Measurements from ENCODE around the gene PVALEF. TPM values are rescaled to one million over a fixed set of nuclear protein-coding genes. Genes with fewer than 3 reads are reported as not detected.

Gene PVALEF
- total and polyA plus RNA-seq, 2 donors (not counting 3 experiments of a cell fraction or from before 2014, with no cell fraction given) = not detected

DNA sequence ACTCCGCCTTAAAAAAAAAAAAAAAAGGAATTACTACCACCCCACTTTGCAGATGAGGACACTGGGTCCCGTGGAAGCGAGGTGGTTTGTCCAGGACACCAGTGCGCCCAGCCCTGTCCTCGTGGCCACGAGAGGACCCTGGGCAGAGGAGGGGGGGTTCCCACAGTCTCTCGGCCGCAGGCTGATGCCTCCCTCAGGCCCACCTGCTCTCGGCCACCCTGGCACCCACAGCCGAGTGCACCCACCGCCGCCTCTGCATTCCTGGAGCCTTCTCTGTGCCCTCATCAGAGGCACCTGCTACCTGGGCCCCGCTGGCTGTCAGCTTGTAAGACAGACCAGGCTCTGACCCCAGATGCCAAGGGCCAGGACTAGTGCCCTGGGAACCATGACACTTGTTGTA is 28.1 kb upstream of the PVALEF start:
- H3K4me3 ChIP-seq (replicated peaks in 1 of 3; ENCODE audit: insufficient read depth in 1 of 3, low read depth in 1 of 3, low read length in 3 of 3) = no peak overlapping the region
- H3K9me3 ChIP-seq (replicated peaks; ENCODE audit: control insufficient read depth, insufficient read depth, low read length) = no peaks in the 10 kb centered on the region
- no peaks in the 10 kb centered on the region for H3K36me3 ChIP-seq (ENCODE audit: control insufficient read depth in 2 of 2, extremely low read depth in 1 of 2, insufficient read depth in 2 of 2, low read length in 2 of 2)
- ChIA-PET CTCF (no interaction called here), POLR2A (no interaction called here)
- H2AFZ ChIP-seq (ENCODE audit: low read depth, low read length) = no peak overlapping the region
- H3K4me1 ChIP-seq (ENCODE audit: control insufficient read depth, extremely low read depth, insufficient read depth, low read length) = no peaks in the 10 kb centered on the region
- no peak overlapping the region for H3K27ac ChIP-seq (ENCODE audit: insufficient read depth, low read depth, low read length)
- no peak overlapping the region for H3K9ac ChIP-seq (replicated peaks; ENCODE audit: extremely low read depth, insufficient read depth, low read length)
- no peak for FAIRE-seq
- H3K4me2 ChIP-seq (ENCODE audit: insufficient read depth, low read length) = no peak overlapping the region
- H3K9me1 ChIP-seq (replicated peaks; ENCODE audit: control insufficient read depth, extremely low read depth, insufficient read depth, low read length) = no peaks in the 10 kb centered on the region
- no peak for TF ChIP-seq POLR2AphosphoS5 (IDR thresholded peaks at IDR 0.05; ENCODE audit: insufficient read depth, low read depth, low read length)
- TF ChIP-seq, protein P1, sequence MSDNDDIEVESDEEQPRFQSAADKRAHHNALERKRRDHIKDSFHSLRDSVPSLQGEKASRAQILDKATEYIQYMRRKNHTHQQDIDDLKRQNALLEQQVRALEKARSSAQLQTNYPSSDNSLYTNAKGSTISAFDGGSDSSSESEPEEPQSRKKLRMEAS (IDR thresholded peaks at IDR 0.05; ENCODE audit: insufficient read depth, insufficient read length) = no peak
- no peak for TF ChIP-seq CTCF (IDR thresholded peaks at IDR 0.05; ENCODE audit: extremely low read depth in 1 of 2, insufficient read depth in 1 of 2, low read depth in 1 of 2, low read length in 2 of 2)
- TF ChIP-seq FOS (IDR thresholded peaks at IDR 0.05; ENCODE audit: borderline replicate concordance, insufficient read depth, low read length) = no peak
- TF ChIP-seq GATA2 (IDR thresholded peaks at IDR 0.05; ENCODE audit: insufficient read depth, insufficient read length, low read depth, low read length) = no peak
- no peak for TF ChIP-seq MYC (IDR thresholded peaks at IDR 0.05; ENCODE audit: low read depth, low read length)
- no peak for TF ChIP-seq EZH2 (IDR thresholded peaks at IDR 0.05; ENCODE audit: borderline replicate concordance, low read depth, low read length, severe bottlenecking)
- TF ChIP-seq POLR2A (IDR thresholded peaks at IDR 0.05; ENCODE audit: low read depth, low read length) = no peak
- TF ChIP-seq JUN (IDR thresholded peaks at IDR 0.05; ENCODE audit: borderline replicate concordance, insufficient read depth, insufficient read length, low read depth) = no peak
- H3K79me2 ChIP-seq (ENCODE audit: control insufficient read depth, insufficient read depth, low read length) = no peaks in the 10 kb centered on the region
- no peaks in the 10 kb centered on the region for H4K20me1 ChIP-seq (replicated peaks; ENCODE audit: control insufficient read depth, extremely low read depth, insufficient read depth, low read length)
- intact Hi-C loops (cut with micrococcal nuclease) (no loop called here), dilution Hi-C loops (cut with MboI; ENCODE audit: extremely low pct_ligation_motif_present, low sequenced_read_pairs) (no loop called here)
- BruUV-seq (replicated peaks) = no TSS peak
- no peaks in the 10 kb centered on the region for H3K27me3 ChIP-seq (ENCODE audit: control insufficient read depth in 2 of 2, insufficient read depth in 2 of 2, low read length in 2 of 2)
- no peak for DNase-seq (ENCODE audit: low read depth, low spot score)
